Epithelial cell of prostate (primary cell): ENCODE results near the gene WNT5B.
"Not testable (repeated sequence)": the region's sequence is repeated elsewhere in the genome, so short reads cannot be mapped to it uniquely, and the experiment has no call there.

Experiments
- DNase-seq: peaks from one replicate; pipeline ENCODE4 v3.0.0-alpha.2; 2011; ENCODE audit warnings: low read depth, low spot score
- H3K27ac ChIP-seq: fragments of 450-650 bp; 2 replicates; pipeline ENCODE4 v1.5.1; 2017; ENCODE audit warnings: mild to moderate bottlenecking

Gene WNT5B

DNA sequence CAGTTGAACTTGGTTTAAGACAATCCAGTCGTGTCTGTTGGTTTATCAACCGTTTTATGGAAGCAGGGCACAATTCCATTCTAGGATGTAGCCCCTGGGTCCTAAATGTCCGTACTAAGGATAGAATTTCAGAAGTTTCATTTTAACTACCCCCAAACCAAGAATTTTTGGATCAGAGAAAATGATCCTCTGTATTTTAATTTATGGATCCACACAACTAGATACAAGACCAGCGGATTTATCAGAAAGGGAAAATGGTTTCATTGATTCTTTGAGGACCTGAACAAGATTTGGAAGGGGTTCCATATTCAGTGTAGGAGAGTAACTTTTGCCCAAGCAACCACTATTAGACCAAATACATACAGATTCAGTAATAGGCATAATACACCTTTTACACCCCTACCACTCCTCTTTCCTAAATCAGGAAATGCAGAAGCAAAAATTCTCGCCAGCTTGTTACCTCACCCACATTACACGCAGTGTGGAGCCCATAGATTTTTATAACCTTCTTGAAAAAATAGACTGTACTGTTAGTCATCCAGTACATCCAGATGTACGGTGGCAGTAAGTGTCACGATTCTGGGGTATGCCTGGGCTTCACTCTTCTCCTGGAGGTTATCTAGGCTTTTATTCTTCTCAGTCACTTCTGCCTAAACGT lies 33.2 kb upstream of the WNT5B start:
- no peak for DNase-seq

DNA sequence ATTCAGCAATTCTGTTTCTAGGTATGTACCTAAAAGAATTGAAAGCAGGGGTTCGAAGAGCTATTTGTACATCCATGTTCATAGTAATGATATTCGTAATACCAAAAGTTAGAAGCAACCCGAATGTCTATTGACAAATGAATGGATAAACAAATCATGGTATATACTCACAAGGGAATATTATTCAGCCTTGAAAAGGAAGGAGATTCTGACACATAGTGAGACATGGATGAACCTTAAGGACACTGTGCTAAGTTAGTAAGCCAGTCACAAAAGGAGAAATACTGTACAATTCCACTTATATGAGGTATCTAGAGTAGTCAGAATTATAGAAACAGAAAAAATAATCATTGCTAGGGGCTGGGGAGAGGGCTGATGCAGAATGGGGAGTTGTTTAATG lies 30.3 kb upstream of the WNT5B start:
- DNase-seq, result no peak

More for the DNA sequence above, 33.2 kb upstream of the WNT5B start:
- H3K27ac ChIP-seq, result no peak overlapping the region

DNA sequence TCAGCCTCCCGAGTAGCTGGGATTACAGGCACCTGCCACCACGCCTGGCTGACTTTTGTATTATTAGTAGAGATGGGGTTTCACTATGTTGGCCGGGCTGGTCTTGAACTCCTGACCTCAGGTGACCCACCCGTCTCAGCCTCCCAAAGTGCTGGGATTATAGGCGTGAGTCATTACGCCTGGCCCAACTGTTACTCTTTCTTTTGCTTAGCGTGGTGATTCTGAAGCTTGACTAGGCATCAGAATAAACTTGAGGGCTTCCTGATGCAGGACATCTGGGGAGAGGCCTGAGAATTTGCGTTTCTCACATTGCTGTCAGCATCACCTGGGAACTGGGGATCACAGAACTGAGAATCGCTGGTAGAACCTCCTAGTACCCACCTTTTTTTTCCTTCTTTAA lies 26.3 kb upstream of the WNT5B start:
- DNase-seq, H3K27ac ChIP-seq: not testable (repeated sequence)

More for the DNA sequence above, 30.3 kb upstream of the WNT5B start:
- no peak overlapping the region for H3K27ac ChIP-seq

DNA sequence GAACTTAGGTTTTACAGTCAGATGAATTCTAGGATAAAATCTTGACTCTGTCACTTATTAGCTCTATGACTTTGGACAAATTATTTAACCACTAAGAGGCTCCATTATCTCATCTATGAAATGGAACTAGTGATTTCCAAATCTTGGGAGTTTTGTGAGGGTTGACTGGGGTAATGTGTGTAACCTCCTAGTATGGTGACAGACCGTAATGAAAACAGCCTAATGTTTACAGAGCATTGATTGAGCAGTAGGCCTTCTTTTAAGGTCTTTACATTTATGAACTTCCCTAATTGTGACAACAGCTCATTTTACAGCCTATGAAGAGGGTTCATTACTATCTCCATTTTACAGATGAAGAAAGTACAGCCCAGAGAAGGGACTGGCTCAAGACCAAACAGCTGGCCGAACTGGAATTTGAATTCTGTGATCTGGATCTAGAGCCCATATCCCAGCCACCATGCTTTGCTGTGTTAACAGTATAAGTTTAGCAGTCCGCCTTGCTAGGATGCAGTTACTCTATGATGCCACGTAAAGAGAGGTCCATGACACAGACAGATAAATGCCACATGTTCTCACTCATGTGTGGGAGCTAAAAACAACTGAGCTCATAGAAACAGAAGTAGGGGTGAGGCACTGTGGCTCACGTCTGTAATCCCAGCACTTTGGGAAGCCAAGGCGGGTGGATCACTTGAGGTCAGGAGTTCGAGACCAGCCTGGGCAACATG lies 25.6 kb upstream of the WNT5B start:
- no peak for DNase-seq
- H3K27ac ChIP-seq, result no peak overlapping the region

DNA sequence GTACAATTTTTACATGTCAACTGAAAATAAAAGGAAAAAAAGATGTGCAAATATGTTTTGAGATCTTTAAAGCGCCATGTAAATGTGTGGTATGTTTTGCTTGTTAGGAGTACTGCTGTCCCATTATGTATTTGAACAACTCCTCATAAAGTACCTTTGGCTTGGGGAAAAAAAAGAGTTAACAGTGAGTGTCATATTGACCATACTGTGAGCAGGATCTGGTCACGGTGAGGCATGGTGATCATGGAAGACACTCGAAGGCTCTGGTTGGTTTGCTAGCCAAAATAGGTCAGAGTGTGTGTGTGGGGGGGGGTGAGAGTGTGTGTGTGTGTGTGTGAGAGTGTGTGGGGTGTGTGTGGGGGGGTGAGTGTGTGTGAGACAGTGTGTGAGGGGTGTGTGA lies 24.6 kb upstream of the WNT5B start:
- H3K27ac ChIP-seq, result no peak overlapping the region
- DNase-seq, result no peak

DNA sequence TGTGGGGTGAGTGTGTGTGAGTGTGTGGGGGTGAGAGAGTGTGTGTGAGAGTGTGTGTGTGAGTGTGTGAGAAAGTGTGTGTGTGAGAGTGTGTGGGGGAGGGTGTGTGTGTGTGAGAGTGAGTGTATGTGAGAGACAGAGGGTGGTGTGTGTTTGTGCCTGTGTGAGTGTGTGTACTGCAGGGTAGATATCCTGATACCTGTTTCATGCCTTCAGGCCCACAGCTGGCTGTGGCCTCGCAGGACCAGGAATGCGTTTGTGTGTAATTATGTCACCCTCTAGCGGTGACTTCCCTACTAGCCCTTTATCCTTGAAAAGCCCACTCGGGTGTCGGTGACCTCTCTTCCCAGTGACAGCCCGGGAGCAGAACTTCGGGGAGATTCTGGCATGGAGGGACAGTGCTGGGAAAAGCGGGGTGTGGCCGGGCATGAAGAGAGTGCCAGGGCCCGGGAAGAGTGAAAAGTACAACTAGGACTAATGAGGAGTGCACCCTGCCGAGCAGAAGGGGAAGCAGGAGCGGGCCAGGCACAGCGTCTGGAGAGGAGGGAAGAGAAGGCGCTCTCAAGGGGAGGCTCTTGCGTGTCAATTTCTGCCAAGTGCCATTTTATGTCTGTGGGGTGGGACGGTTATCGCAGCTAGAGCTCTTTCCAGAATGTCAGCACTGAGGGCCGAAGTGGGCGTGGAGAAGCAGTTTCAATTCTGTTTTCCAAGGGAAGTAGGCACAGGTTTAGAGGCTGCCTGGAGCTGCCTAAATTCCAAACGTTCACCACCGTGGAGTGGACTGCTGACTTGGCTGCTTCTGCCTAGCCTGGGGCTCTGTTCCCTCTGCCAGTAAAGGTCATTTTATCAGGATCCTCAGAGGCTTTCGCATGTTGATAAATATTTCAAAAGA lies 23.7 kb upstream of the WNT5B start:
- peak overlapping the region; percentile 86 for H3K27ac ChIP-seq
- no peak for DNase-seq

DNA sequence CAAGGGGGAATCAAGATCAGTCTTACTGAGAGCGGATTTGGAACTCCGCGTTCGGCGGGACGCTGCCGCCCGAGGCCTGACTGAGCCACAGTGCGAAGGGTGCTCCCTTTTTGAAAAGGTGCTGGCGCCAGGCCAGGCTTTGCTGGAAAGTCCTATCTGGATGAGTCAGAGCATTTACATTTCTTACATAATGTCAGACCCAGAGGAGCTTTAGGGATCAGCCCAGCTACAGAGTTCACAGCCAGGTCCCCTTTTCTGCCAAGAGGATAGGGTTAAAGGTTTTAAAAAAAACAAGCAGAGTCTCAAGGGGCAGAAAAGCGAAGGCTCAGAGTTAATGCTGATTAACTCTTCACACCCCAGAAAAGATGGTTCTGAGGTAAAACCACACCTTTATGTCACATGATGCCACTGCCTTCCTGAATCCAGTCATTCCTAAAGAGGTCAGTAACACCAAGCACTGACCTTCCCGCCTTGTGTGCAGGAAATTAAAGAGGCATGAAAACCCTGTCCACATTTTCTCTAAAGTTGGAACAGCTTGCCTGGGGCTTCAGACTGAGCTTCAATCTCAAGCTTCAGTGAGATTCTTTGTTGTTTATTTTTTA lies 22.9 kb upstream of the WNT5B start:
- H3K27ac ChIP-seq, result peak overlapping the region; percentile 86

DNA sequence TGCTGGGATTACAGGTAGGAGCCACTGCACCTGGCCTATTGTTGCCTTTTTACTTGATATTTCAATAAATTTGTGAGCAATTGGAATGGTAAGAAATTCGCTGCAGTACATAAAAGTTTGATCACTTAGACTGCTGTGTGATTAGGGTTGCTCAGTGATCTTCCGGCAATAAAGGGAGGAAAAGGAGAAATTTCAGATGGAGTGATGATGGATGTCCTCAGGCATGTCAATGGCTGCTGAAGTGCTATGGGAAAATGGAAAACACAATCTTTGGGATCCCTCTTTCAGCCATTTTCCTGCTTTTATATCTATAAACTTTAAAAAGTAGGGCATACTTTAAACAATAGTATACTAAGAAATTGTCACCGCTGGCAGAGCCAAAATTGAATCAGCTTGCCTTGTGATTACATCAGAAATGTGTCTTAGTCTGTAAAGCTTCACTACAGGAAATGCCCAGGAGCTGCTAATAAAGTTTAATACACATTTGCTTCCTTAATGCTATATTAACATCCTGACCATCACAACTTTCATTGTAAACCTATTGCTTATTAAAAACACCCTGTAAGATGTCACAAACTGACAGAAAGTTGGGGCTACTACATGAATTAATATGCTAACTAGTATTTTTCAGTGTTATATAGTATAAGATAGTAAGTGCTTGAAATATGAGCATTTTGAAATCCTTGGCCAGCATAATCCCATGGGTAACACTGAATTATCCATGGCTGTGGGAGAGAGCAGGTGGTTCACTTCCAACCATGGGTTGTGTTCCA lies 20.9 kb upstream of the WNT5B start:
- DNase-seq, result no peak
- H3K27ac ChIP-seq, result peak overlapping the region; percentile 72

More for the DNA sequence above, 22.9 kb upstream of the WNT5B start:
- peak; percentile 72 for DNase-seq

DNA sequence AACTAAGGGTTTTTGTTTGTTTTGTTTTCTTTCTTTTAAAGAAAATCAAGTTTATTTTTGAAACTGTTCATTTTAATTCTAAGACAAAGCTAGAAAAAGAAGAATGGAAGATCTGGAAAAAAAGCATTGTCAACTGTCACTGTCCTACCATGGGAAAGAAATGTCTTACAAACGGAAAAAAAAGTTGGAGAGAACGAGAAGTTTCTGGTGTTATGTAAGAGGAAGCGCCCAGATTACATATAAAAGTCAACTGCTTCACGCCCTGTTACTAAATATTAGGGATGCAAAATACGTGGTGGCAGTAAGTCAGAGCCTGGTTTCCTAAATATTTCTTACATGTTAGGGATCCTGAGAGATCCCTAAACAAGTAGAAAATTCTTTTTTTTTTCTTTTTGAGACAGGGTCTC lies 20.3 kb upstream of the WNT5B start:
- no peak for DNase-seq
- peak overlapping the region; percentile 72 for H3K27ac ChIP-seq

DNA sequence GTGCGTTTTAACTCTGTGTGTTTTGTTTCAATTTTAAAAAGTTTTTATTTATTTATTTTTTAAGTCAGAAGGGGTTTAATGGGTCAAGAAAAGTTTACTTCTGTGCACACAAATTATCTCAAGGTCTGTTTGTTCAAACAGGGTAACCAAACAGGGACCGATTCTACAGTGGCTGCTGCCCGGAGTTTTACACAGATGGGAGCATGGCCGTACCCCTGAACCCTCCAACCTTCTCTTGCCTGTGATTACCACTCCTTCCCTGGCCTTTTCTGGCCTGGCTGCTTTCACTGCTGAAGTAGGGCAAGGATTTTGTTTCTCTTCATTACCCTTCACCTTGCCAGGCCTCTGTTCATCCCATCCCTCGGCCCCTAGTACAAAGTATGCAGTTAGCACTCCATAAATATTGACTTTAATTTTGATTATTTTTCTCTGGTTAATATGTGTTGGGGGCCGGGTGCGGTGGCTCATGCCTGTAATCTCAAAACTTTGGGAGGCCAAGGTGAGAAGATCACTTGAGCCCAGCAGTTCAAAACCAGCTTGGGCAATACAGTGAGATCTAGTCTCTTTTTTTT lies 18.9 kb upstream of the WNT5B start:
- DNase-seq, result no peak
- H3K27ac ChIP-seq, result no peak overlapping the region

DNA sequence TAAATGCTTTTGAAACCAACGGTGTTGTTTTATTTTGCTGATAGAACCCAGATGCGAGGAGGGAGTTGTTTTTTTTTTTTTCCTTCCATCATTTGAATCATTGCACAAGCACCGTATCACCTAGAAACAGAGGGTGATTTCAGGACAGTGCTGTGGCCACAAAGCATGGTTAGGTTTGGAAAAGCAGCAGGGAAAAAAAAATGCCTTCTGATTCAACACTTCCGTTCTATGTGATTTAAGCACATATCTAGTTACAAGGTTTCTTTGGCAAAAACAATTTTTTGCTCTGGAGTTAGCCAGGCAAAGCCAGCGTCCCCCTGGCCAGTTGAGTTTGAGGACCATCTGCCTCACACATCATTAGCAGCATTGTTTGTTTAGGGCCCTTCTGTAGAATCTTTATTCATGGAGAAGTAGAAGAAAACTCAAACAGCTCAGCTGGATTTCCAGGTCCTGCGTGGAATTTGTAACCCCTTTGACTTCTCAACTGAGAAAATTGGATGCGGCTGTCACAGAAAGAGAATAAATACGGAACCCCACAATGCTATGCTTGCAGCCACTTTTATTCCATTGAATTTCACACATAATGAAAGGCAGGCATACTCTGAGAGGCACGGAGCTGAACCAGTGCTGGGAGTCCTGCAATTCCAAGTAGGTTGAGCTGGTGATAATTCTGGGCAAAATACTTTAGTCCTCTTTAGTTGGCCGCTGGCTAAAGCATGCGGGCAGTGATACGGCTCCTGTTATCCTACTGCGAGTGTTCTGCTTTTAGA lies 17.0 kb upstream of the WNT5B start:
- H3K27ac ChIP-seq, result no peak overlapping the region

DNA sequence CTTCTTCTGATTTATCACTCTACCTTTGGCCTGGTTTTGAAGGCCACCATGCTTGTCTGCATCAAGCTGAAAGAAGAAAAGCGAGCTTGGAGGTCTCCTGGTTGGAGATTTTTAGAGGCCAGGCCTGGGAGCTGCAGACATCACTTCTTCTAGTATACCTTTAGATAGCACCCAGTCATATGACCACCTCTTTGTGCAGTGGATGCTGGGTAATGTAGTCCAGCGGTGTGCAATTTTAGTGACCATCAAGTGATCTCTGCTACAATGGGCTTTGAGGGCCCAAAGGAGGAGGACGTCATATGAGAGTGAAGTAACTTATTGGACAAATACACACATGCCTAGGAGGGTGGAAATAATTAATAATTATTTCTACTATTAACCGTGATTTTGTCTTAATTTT lies 15.2 kb upstream of the WNT5B start:
- no peak overlapping the region for H3K27ac ChIP-seq
- DNase-seq, result no peak

More for the DNA sequence above, 17.0 kb upstream of the WNT5B start:
- DNase-seq, result no peak

DNA sequence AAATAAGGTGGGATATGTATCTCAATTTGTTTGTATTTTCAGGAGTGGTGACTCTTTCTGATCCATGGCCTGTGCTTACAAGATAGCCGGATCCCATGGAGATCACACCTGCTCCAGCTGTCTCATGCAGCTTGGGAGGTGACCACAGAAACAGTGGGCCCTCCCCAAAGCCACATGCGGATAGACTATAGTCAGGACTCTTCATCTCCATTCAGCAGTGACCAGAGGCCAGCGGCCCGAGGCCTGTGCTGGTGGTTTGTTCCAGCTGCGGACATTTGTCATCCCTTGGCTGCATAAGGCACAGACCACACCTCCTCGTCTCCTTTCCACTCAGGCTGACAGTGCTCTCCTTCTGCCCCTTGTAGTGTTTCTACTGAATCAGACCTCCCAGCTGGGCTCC lies 14.7 kb upstream of the WNT5B start:
- no peak for DNase-seq
- H3K27ac ChIP-seq, result no peak overlapping the region

DNA sequence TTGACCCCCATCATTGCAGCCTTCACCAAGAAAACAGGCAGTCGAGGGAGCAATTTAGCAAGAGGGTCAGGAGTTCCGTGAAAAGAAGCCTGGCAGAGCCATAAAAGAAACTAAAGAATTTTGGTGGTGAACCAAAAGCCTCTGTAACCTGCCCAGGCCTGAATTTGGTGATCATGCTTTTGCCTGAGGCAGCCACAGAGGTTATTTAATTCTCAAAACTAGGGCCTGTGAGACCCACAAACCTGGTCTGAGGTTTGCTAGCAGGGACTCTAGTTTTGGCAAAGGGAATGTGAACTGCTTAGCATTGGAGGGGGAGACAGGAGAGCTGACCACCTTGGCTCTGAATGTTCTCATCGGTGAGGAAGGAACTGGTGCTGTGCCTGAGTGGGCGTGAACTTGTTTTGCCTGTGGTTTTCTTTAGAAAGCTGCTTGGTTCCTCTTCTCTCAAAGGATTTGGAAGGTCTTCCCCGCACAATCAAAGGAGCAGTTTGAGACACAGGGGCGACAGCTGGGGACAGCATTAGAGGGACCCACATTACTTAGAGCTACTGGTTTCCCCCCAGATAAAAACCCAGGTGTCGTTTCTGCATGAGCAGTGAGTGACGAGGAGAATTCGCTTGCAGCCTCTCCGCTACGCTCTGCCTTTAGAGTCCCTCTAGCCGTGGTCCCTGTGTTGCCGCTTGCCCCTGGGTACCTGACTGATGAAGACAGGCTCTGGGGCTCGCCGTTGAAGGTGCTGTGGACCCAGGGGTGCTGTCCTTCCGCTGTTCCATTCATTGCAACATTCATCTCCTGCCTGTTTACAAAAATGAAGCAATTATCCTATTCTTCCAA lies 12.6 kb upstream of the WNT5B start:
- no peak overlapping the region for H3K27ac ChIP-seq
- DNase-seq, result no peak

DNA sequence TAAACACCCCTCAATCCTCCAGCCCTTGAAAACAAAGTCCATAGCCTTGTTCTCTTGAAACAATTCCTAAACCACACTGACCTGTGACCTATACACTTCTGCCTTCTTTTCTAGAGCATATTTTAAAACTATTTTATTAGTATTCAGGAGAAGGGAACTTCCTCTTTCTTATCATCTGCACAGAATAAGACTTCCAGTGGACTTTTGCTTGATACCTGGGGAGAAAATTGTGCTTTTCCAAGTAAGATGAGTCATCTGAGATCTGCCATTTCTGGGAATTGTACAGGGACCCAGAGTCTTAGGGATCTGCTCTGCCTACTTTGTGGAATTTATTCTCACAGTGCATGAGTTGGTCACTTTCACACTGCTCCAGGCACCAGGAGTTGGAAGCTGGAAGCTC lies 10.5 kb upstream of the WNT5B start:
- no peak overlapping the region for H3K27ac ChIP-seq
- DNase-seq, result no peak

DNA sequence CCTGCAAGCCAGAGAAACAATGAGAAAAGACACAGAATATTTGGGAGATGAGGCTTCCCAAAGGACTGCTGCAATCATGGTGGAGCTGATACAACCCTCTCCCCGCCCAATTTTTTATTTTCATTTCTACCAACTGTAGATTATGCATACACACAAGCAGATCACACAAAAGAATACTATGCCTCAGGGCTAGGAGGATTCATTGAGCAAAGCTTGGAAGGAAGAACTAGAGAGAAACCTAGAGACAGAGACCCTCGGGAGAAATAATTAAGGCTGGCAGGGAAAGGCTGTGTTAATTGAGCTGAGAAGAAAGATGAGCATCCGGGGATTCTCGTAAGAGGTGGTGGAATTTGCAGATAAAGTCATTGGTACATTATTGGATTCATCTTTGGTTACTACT lies 9.9 kb upstream of the WNT5B start:
- H3K27ac ChIP-seq, result no peak overlapping the region

DNA sequence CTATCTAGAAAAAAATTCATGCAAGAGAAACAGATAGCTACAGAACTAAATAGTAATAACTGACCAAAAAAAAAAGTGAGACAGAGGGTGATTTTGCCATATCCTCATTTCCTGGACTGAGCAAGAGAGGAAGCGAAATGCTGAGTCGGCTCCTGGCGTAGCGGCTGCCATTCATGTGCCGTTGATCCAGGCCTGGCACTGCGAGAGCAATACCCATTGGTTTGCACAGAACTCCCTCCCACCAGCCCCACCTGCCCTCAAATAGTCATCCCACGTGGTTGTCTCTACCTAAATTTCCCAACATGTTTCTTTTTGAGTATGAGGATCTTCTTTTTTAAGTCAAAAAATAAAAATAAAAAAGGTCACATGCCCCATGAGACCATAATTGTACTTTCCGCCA lies 9.4 kb upstream of the WNT5B start:
- no peak for DNase-seq
- H3K27ac ChIP-seq, result no peak overlapping the region

More for the DNA sequence above, 9.9 kb upstream of the WNT5B start:
- DNase-seq, result no peak

DNA sequence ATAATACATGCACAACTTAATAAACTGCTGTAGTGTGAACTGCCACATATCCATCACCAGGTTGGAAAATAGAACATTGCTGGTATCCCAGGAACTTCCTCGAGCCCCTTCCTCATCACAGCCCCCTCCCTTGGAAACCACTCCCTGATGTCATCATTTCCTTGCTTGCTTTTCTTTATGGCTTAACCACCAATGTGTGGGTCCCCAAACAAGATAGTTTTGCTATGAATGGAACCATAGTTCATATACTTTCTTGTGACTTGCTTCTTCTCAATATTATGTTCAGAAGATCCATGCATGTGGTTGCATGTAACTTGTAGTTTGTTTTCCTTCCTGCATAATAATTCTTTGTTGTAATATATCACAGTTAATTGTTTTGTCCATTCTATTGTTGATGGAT lies 8.9 kb upstream of the WNT5B start:
- no peak overlapping the region for H3K27ac ChIP-seq
- DNase-seq, result no peak
